GM12878 (cell line): ENCODE measurements around the gene RPS10. TPM values are rescaled to one million over a fixed set of nuclear protein-coding genes. Genes with fewer than 3 reads are reported as not detected.

Experiments used
- ASH2L ChIP-seq: fragments of 300-600, 200-600 bp; sonication (generic); IDR thresholded peaks from 2 replicates; pipeline ENCODE4 v1.6.1; 2017; ENCODE audit warnings: low read depth, mild to moderate bottlenecking, borderline replicate concordance
- ETV6 ChIP-seq, 2 experiments: fragments of 450-650 bp in 1 of 2; IDR thresholded peaks in 1 of 2; conservative IDR thresholded peaks in 1 of 2; 2 replicates each; pipeline ENCODE4 v1.6.1; 2014; ENCODE audit warnings: antibody characterized with exemption in 1 of 2, borderline replicate concordance in 1 of 2, low read depth in 1 of 2, mild to moderate bottlenecking in 1 of 2, moderate library complexity in 1 of 2
- EZH2 ChIP-seq: IDR thresholded peaks from 2 replicates; pipeline ENCODE4 v1.6.1; 2012; ENCODE audit warnings: low read depth, mild to moderate bottlenecking, control low read depth, inconsistent platforms, low read length, borderline replicate concordance; ENCODE audit not compliant: control insufficient read depth
- KDM1A ChIP-seq: fragments of 200-600 bp; sonication (generic); IDR thresholded peaks from 2 replicates; pipeline ENCODE4 v1.6.1; 2016; ENCODE audit warnings: borderline replicate concordance
- NR2C1 ChIP-seq: fragments of 450-650 bp; IDR thresholded peaks from 2 replicates; pipeline ENCODE4 v1.6.1; 2017; ENCODE audit warnings: antibody characterized with exemption, mild to moderate bottlenecking, moderate library complexity
- NR2C2 ChIP-seq: IDR thresholded peaks from 2 replicates; pipeline ENCODE4 v1.6.1; 2011; ENCODE audit warnings: borderline replicate concordance, low read depth; ENCODE audit not compliant: control insufficient read depth, insufficient read length
- SMARCA5 ChIP-seq: fragments of 450-650 bp; IDR thresholded peaks from 2 replicates; pipeline ENCODE4 v1.6.1; 2017; ENCODE audit warnings: mild to moderate bottlenecking
- TBL1XR1 ChIP-seq: IDR thresholded peaks from 2 replicates; pipeline ENCODE4 v1.6.1; 2012; ENCODE audit warnings: low read depth, low read length, improper control_type of control experiment
- polyA plus RNA-seq, 11 experiments: library from polyadenylated mRNA; depleted of rRNA in 4 of 11; unstranded in 6 of 11; stranded (reverse) in 5 of 11; fragments of >200 nt; fragmentation: Nextera tagmentation in 4 of 11; fragmentation: Illumina TruSeq in 1 of 11; extraction: Ambion mirVana in 4 of 11; extraction: Trizol in 1 of 11; gene quantifications; 1 replicate in 1 of 11; 2 replicates in 10 of 11; pipeline versions ENCODE4 v1.2.1 to v1.2.3, GENCODE V29; 2011 to 2016; ENCODE audit warnings: inconsistent platforms in 2 of 11, missing spikeins in 2 of 11, low read depth in 1 of 11
- total RNA-seq, 4 experiments: library from RNA; depleted of rRNA in 3 of 4; stranded (reverse); fragments of >200 nt in 3 of 4; fragmentation: Illumina TruSeq in 1 of 4; extraction: Trizol in 1 of 4; gene quantifications; 2 replicates each; pipeline versions ENCODE4 v1.2.1 to v1.2.3, GENCODE V29; 2013 to 2021
- TF ChIP-seq, protein P1 (sequence below): fragments of 450-650 bp; conservative IDR thresholded peaks from 2 replicates; pipeline ENCODE4 v1.6.1; 2017; ENCODE audit warnings: mild to moderate bottlenecking, moderate library complexity
- TF ChIP-seq, protein P2 (sequence below): fragments of 450-650 bp; IDR thresholded peaks from 2 replicates; pipeline ENCODE4 v1.6.1; 2016; ENCODE audit warnings: mild to moderate bottlenecking
- TF ChIP-seq, protein P3 (sequence below): fragments of 450-650 bp; formaldehyde crosslinking; IDR thresholded peaks from 2 replicates; pipeline ENCODE4 v1.4.0; 2022; ENCODE audit warnings: mild to moderate bottlenecking, moderate library complexity

RPS10 gene
- total and polyA plus RNA-seq, 10 of the 15 experiments (the other 5 are each of a cell fraction or from before 2014, with no cell fraction given), result 1,546 to 3,970 (median 2,813) TPM

- TF ChIP-seq ASH2L, result peak; percentile 73; the same call in 1 of the 2 replicates
- TF ChIP-seq EZH2, result no peak
- TF ChIP-seq TBL1XR1, result no peak; the same call in 1 of the 2 replicates
- peak; percentile 73; the same call in 1 of the 2 replicates for TF ChIP-seq SMARCA5
- TF ChIP-seq, protein P1, sequence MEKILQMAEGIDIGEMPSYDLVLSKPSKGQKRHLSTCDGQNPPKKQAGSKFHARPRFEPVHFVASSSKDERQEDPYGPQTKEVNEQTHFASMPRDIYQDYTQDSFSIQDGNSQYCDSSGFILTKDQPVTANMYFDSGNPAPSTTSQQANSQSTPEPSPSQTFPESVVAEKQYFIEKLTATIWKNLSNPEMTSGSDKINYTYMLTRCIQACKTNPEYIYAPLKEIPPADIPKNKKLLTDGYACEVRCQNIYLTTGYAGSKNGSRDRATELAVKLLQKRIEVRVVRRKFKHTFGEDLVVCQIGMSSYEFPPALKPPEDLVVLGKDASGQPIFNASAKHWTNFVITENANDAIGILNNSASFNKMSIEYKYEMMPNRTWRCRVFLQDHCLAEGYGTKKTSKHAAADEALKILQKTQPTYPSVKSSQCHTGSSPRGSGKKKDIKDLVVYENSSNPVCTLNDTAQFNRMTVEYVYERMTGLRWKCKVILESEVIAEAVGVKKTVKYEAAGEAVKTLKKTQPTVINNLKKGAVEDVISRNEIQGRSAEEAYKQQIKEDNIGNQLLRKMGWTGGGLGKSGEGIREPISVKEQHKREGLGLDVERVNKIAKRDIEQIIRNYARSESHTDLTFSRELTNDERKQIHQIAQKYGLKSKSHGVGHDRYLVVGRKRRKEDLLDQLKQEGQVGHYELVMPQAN, result peak; percentile 79; the same call in 1 of the 2 replicates
- TF ChIP-seq, protein P2, sequence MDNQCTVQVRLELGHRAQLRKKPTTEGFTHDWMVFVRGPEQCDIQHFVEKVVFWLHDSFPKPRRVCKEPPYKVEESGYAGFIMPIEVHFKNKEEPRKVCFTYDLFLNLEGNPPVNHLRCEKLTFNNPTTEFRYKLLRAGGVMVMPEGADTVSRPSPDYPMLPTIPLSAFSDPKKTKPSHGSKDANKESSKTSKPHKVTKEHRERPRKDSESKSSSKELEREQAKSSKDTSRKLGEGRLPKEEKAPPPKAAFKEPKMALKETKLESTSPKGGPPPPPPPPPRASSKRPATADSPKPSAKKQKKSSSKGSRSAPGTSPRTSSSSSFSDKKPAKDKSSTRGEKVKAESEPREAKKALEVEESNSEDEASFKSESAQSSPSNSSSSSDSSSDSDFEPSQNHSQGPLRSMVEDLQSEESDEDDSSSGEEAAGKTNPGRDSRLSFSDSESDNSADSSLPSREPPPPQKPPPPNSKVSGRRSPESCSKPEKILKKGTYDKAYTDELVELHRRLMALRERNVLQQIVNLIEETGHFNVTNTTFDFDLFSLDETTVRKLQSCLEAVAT, result no peak; the same call in 1 of the 2 replicates
- no peak for TF ChIP-seq KDM1A
- no peak for TF ChIP-seq NR2C2
- no peak for TF ChIP-seq ETV6 (conservative IDR thresholded peaks at IDR 0.05 in 1 of 2, IDR thresholded peaks at IDR 0.05 in 1 of 2; ENCODE audit: borderline replicate concordance in 1 of 2, low read depth in 1 of 2)
- TF ChIP-seq NR2C1, result no peak
- TF ChIP-seq, protein P3, sequence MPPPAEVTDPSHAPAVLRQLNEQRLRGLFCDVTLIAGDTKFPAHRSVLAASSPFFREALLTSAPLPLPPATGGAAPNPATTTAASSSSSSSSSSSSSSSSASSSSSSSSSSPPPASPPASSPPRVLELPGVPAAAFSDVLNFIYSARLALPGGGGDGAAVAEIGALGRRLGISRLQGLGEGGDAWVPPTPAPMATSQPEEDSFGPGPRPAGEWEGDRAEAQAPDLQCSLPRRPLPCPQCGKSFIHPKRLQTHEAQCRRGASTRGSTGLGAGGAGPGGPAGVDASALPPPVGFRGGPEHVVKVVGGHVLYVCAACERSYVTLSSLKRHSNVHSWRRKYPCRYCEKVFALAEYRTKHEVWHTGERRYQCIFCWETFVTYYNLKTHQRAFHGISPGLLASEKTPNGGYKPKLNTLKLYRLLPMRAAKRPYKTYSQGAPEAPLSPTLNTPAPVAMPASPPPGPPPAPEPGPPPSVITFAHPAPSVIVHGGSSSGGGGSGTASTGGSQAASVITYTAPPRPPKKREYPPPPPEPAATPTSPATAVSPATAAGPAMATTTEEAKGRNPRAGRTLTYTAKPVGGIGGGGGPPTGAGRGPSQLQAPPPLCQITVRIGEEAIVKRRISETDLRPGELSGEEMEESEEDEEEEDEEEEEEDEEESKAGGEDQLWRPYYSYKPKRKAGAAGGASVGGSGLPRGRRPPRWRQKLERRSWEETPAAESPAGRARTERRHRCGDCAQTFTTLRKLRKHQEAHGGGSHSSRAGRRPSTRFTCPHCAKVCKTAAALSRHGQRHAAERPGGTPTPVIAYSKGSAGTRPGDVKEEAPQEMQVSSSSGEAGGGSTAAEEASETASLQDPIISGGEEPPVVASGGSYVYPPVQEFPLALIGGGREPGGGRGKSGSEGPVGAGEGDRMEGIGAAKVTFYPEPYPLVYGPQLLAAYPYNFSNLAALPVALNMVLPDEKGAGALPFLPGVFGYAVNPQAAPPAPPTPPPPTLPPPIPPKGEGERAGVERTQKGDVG (CRISPR knock-in tag), result no peak
- TF ChIP-seq, all 136 proteins: peak for 53
Measured at GRCh38 chr6:34425498-34426410, at the start of gene RPS10 (continued).
